Hepatocyte (in vitro differentiated cells): Measurements from ENCODE around the gene FAM53B.

Experiments used
- EZH2 ChIP-seq: fragments of 200-600 bp; sonication (generic); IDR thresholded peaks from 2 replicates; pipeline ENCODE4 v1.6.1; 2016; ENCODE audit warnings: antibody characterized with exemption, mild to moderate bottlenecking, borderline replicate concordance
- TF ChIP-seq, protein P1 (sequence below): fragments of 200-600 bp; sonication (generic); IDR thresholded peaks from 2 replicates; pipeline ENCODE4 v1.5.1; 2016; ENCODE audit warnings: antibody characterized with exemption, mild to moderate bottlenecking; ENCODE audit not compliant: poor library complexity

DNA sequence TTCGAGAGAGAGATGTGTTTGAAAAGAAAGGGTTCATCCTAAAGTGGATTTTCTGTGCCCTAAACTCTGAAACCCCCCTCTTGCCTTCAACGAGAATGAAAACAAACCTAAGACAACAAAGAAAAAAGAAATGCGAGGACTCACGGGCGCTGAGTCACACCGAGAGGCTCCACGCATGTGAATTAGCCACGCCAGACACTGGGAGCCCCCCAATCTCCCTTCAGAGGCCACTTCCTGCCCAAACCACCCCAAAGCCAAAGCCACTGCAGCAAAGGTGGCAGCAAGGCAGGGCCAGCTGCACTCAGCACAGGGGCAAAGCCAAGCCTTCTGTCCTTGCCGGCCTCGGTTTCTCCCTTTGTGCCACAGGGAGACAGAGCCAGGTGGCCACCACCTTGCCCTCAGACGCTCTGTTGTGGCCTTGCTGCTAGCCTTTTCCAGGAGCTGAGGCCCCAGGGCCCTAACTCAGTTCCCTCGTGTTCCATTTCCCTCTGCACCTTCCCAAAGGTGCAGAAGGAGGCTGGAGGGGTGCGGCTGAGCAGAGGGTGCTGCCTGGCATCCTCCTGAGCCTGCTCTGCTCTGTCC, 93.3 kb downstream of the FAM53B start:
- TF ChIP-seq, protein P1, sequence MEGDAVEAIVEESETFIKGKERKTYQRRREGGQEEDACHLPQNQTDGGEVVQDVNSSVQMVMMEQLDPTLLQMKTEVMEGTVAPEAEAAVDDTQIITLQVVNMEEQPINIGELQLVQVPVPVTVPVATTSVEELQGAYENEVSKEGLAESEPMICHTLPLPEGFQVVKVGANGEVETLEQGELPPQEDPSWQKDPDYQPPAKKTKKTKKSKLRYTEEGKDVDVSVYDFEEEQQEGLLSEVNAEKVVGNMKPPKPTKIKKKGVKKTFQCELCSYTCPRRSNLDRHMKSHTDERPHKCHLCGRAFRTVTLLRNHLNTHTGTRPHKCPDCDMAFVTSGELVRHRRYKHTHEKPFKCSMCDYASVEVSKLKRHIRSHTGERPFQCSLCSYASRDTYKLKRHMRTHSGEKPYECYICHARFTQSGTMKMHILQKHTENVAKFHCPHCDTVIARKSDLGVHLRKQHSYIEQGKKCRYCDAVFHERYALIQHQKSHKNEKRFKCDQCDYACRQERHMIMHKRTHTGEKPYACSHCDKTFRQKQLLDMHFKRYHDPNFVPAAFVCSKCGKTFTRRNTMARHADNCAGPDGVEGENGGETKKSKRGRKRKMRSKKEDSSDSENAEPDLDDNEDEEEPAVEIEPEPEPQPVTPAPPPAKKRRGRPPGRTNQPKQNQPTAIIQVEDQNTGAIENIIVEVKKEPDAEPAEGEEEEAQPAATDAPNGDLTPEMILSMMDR = no peak
- TF ChIP-seq EZH2 = no peak
